ENCODE data around the gene SLAMF8.

DNA sequence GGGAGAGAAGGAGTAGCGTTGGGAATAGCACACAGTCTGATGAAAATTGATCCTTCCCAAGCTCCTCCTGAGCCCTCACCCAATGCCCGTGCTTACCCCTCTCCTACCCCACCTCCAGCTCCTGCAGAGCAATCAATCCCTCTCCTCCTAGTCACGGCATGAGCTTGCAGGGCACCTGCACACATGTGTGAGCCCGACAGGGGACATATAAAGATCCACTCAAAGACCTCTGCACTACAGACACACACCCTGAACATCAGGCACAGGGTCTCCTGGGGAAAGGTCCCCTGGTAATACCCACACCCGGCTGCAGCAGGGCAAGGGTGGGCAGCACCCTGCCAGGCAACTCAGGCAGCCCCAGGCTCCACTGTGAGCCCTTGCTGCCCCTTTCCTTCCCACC is 35.4 kb downstream of the SLAMF8 start:
- TF ChIP-seq SUZ12 (IDR thresholded peaks at IDR 0.05; ENCODE audit: extremely low read depth, insufficient read depth, insufficient read length) = no peak
- TF ChIP-seq YY1 (IDR thresholded peaks at IDR 0.05; ENCODE audit: insufficient read depth, insufficient read length) = no peak
- no peak for TF ChIP-seq ZNF274 (IDR thresholded peaks at IDR 0.05; ENCODE audit: low read depth, low read length)

All from NT2/D1 (cell line).